Measurements from ENCODE around the gene SLC9A7. TPM values are rescaled to one million over a fixed set of nuclear protein-coding genes. Genes with fewer than 3 reads are reported as not detected.

SLC9A7 gene
- total and polyA plus RNA-seq, 4 donors, result 2.3 to 13.2 (median 3.1) TPM

GRCh38 chrX:46686003-46686645, 72.8 kb downstream of the SLC9A7 start:
- WGBS, result 41% methylated on average over 5 of the region's 5 CpGs
- H3K9me3 ChIP-seq (ENCODE audit: control insufficient read depth in 4 of 4, low read length in 3 of 4), result no peaks in the 10 kb centered on the region
- no peak for DNase-seq (ENCODE audit: low spot score)
- TF ChIP-seq CTCF (IDR thresholded peaks at IDR 0.05; ENCODE audit: low read depth, low read length, missing input control) (peak; percentile 65), RAD21 (IDR thresholded peaks at IDR 0.05) (peak; percentile 69 to 83), HNF4A (conservative IDR thresholded peaks at IDR 0.05) (no peak)
- H3K27me3 ChIP-seq (ENCODE audit: control insufficient read depth in 4 of 4, insufficient read depth in 4 of 4, low read length in 3 of 4), result peaks cover 0 to 3% (median 0%) of the 10 kb centered on the region in 4 donors
- no peak overlapping the region for H3K4me3 ChIP-seq (ENCODE audit: low read depth in 1 of 3, low read length in 3 of 3)
- H3K9ac ChIP-seq (ENCODE audit: low read depth in 1 of 2, low read length in 2 of 2), result no peak overlapping the region
- no peaks in the 10 kb centered on the region for H3K4me1 ChIP-seq (ENCODE audit: control insufficient read depth in 4 of 4, insufficient read depth in 4 of 4, low read length in 3 of 4)
- no peak overlapping the region for H3K27ac ChIP-seq (ENCODE audit: low read depth in 1 of 2, low read length in 2 of 2)
- H3K36me3 ChIP-seq (ENCODE audit: control insufficient read depth in 4 of 4, insufficient read depth in 3 of 4, low read depth in 1 of 4, low read length in 3 of 4), result no peaks in the 10 kb centered on the region

- Histone ChIP-seq H3K9ac (ENCODE audit: low read depth in 1 of 2, low read length in 2 of 2) (no peak overlapping the region), H3K36me3 (ENCODE audit: control insufficient read depth in 4 of 4, insufficient read depth in 3 of 4, low read depth in 1 of 4, low read length in 3 of 4) (no peaks in the 10 kb centered on the region), H3K27ac (ENCODE audit: low read depth in 1 of 2, low read length in 2 of 2) (no peak overlapping the region), H3K27me3 (ENCODE audit: control insufficient read depth in 4 of 4, insufficient read depth in 4 of 4, low read length in 3 of 4) (no peaks in the 10 kb centered on the region), H3K9me3 (ENCODE audit: control insufficient read depth in 4 of 4, low read length in 3 of 4) (no peaks in the 10 kb centered on the region), H3K4me1 (ENCODE audit: control insufficient read depth in 4 of 4, insufficient read depth in 4 of 4, low read length in 3 of 4) (no peaks in the 10 kb centered on the region), H3K4me3 (ENCODE audit: low read depth in 1 of 3, low read length in 3 of 3) (no peak overlapping the region)
- DNase-seq (ENCODE audit: low spot score), result no peak
- no peak for TF ChIP-seq ZBTB33 (IDR thresholded peaks at IDR 0.05)
Measured at GRCh38 chrX:46683048-46683447, 75.9 kb downstream of the SLC9A7 start.

GRCh38 chrX:46681849-46682248, 77.1 kb downstream of the SLC9A7 start:
- H3K9me3 ChIP-seq (ENCODE audit: control insufficient read depth in 4 of 4, low read length in 3 of 4), result no peaks in the 10 kb centered on the region
- no peak overlapping the region for H3K4me3 ChIP-seq (ENCODE audit: low read depth in 1 of 3, low read length in 3 of 3)
- H3K36me3 ChIP-seq (ENCODE audit: control insufficient read depth in 4 of 4, insufficient read depth in 3 of 4, low read depth in 1 of 4, low read length in 3 of 4), result no peaks in the 10 kb centered on the region
- H3K27ac ChIP-seq (ENCODE audit: low read depth in 1 of 2, low read length in 2 of 2), result no peak overlapping the region
- no peaks in the 10 kb centered on the region for H3K4me1 ChIP-seq (ENCODE audit: control insufficient read depth in 4 of 4, insufficient read depth in 4 of 4, low read length in 3 of 4)
- WGBS, result 72% methylated on average over 3 of the region's 3 CpGs
- H3K9ac ChIP-seq (ENCODE audit: low read depth in 1 of 2, low read length in 2 of 2), result no peak overlapping the region
- H3K27me3 ChIP-seq (ENCODE audit: control insufficient read depth in 4 of 4, insufficient read depth in 4 of 4, low read length in 3 of 4), result no peaks in the 10 kb centered on the region
- TF ChIP-seq NR2F2 (IDR thresholded peaks at IDR 0.05), result no peak
- TF ChIP-seq RXRA (IDR thresholded peaks at IDR 0.05), result no peak
- no peak for TF ChIP-seq RAD21 (IDR thresholded peaks at IDR 0.05)
- TF ChIP-seq JUND (IDR thresholded peaks at IDR 0.05), result no peak
- TF ChIP-seq FOXA2 (IDR thresholded peaks at IDR 0.05), result no peak
- TF ChIP-seq ATF3 (IDR thresholded peaks at IDR 0.05), result no peak
- TF ChIP-seq HNF4A (conservative IDR thresholded peaks at IDR 0.05), result no peak
- no peak for TF ChIP-seq ZBTB33 (IDR thresholded peaks at IDR 0.05)
- TF ChIP-seq HNF4G (IDR thresholded peaks at IDR 0.05), result no peak
- TF ChIP-seq MAX (IDR thresholded peaks at IDR 0.05), result no peak
- no peak for DNase-seq (ENCODE audit: low spot score)
